H1 (cell line): Measurements from ENCODE around the gene IL1RAPL1. TPM values are rescaled to one million over a fixed set of nuclear protein-coding genes. Genes with fewer than 3 reads are reported as not detected.

Experiments
- CTCF ChIA-PET: fragments of 300-600 bp; sonication (Branson Sonifier 250); formaldehyde crosslinking; loops from one replicate; lab custom pipeline; 2021; ENCODE audit not compliant: partially characterized antibody; lab: Charles Lee
- POLR2A ChIA-PET: fragments of 300-600 bp; sonication (Branson Sonifier 250); formaldehyde crosslinking; loops from one replicate; lab custom pipeline; 2021; ENCODE audit warnings: inconsistent platforms; ENCODE audit not compliant: partially characterized antibody; lab: Charles Lee
- DNase-seq, 2 experiments: peaks; one replicate each; pipeline versions ENCODE4 v3.0.0 to v3.0.0-alpha.2; 2010 to 2022; ENCODE audit warnings: low spot score in 2 of 2, low read depth in 1 of 2, mixed read lengths in 1 of 2
- FAIRE-seq: peaks from 2 replicates; lab custom pipeline; 2011; peaks lifted over from hg19 to GRCh38; lab: Jason Lieb, UNC
- H2AFZ ChIP-seq: 2 replicates; pipeline ENCODE4 v1.8.1; 2012; ENCODE audit warnings: low read length, inconsistent platforms
- H2AK5ac ChIP-seq: 2 replicates; pipeline ENCODE4 v1.6.1; 2013; ENCODE audit warnings: low read depth, low read length
- H2BK120ac ChIP-seq: replicated peaks from 2 replicates; pipeline ENCODE3; 2013; ENCODE audit warnings: low read depth, low read length, inconsistent platforms
- H2BK12ac ChIP-seq: 2 replicates; pipeline ENCODE4 v1.6.1; 2013; ENCODE audit warnings: low read depth, low read length
- H2BK15ac ChIP-seq: 2 replicates; pipeline ENCODE4 v1.6.1; 2013; ENCODE audit warnings: low read length
- H2BK20ac ChIP-seq: 2 replicates; pipeline ENCODE4 v1.6.1; 2013; ENCODE audit warnings: low read length
- H2BK5ac ChIP-seq: 2 replicates; pipeline ENCODE4 v1.6.1; 2013; ENCODE audit warnings: low read depth, low read length
- H3K14ac ChIP-seq: 2 replicates; pipeline ENCODE4 v1.6.1; 2013; ENCODE audit warnings: inconsistent platforms; ENCODE audit not compliant: insufficient read length
- H3K18ac ChIP-seq: 2 replicates; pipeline ENCODE4 v1.6.1; 2013; ENCODE audit warnings: low read length; ENCODE audit errors: extremely low read depth
- H3K23ac ChIP-seq: 2 replicates; pipeline ENCODE4 v1.6.1; 2013; ENCODE audit warnings: inconsistent platforms; ENCODE audit not compliant: insufficient read length
- H3K23me2 ChIP-seq: 2 replicates; pipeline ENCODE4 v1.6.1; 2013; ENCODE audit warnings: low read depth, low read length
- H3K27ac ChIP-seq: 2 replicates; pipeline ENCODE4 v1.6.1; 2011; ENCODE audit warnings: low read depth, low read length, inconsistent platforms
- H3K27me3 ChIP-seq, 4 experiments: replicated peaks in 1 of 4; 1 replicate in 1 of 4; 2 replicates in 3 of 4; pipeline versions ENCODE4 v1.6.1 to v1.8.1; 2011 to 2013; ENCODE audit warnings: low read length in 3 of 4, mild to moderate bottlenecking in 3 of 4, inconsistent platforms in 2 of 4, mixed read lengths in 2 of 4, moderate library complexity in 1 of 4; ENCODE audit not compliant: control insufficient read depth in 3 of 4, insufficient read depth in 3 of 4; ENCODE audit errors: extremely low read depth in 1 of 4
- H3K36me3 ChIP-seq, 4 experiments: 2 replicates each; pipeline versions ENCODE4 v1.6.1 to v1.8.1; 2011 to 2013; ENCODE audit warnings: mild to moderate bottlenecking in 4 of 4, low read length in 3 of 4, moderate library complexity in 2 of 4, control low read depth in 1 of 4, inconsistent platforms in 1 of 4; ENCODE audit not compliant: insufficient read depth in 4 of 4, control insufficient read depth in 2 of 4
- H3K4ac ChIP-seq: replicated peaks from 2 replicates; pipeline ENCODE3; 2013; ENCODE audit warnings: low read length, low read depth, mixed read lengths, inconsistent platforms; ENCODE audit not compliant: insufficient read length
- H3K4me1 ChIP-seq, 4 experiments: replicated peaks in 1 of 4; 1 replicate in 1 of 4; 2 replicates in 3 of 4; pipeline versions ENCODE4 v1.6.1 to v1.8.1; 2011 to 2013; ENCODE audit warnings: low read length in 3 of 4, inconsistent platforms in 2 of 4, mixed read lengths in 1 of 4; ENCODE audit not compliant: insufficient read depth in 4 of 4, control insufficient read depth in 3 of 4
- H3K4me2 ChIP-seq, 2 experiments: 2 replicates each; pipeline versions ENCODE4 v1.6.1 to v1.8.1; 2011 to 2013; ENCODE audit warnings: low read depth in 2 of 2, low read length in 2 of 2, control low read depth in 1 of 2, inconsistent platforms in 1 of 2, mild to moderate bottlenecking in 1 of 2; ENCODE audit not compliant: insufficient read depth in 1 of 2
- H3K4me3 ChIP-seq, 4 experiments: fragments of 200-600, 300-600 bp in 1 of 4; sonication (generic), shearing (Covaris generic), sonication (Bioruptor Twin) in 1 of 4; 2 replicates each; pipeline versions ENCODE4 v1.5.1 to v1.8.1; 2011 to 2016; ENCODE audit warnings: low read length in 4 of 4, low read depth in 3 of 4, control low read depth in 2 of 4, inconsistent platforms in 2 of 4, mild to moderate bottlenecking in 2 of 4, mixed read lengths in 1 of 4, moderate library complexity in 1 of 4; ENCODE audit not compliant: insufficient read depth in 2 of 4; ENCODE audit errors: extremely low read depth in 1 of 4
- H3K56ac ChIP-seq: replicated peaks from 2 replicates; pipeline ENCODE3; 2013; ENCODE audit warnings: low read depth, mild to moderate bottlenecking, mixed read lengths, low read length, inconsistent platforms; ENCODE audit not compliant: insufficient read length
- H3K79me1 ChIP-seq: 2 replicates; pipeline ENCODE4 v1.6.1; 2013; ENCODE audit warnings: low read depth, low read length, control low read depth
- H3K79me2 ChIP-seq, 2 experiments: 2 replicates each; pipeline versions ENCODE4 v1.6.1 to v1.8.1; 2012 to 2013; ENCODE audit warnings: low read length in 2 of 2, mild to moderate bottlenecking in 2 of 2, inconsistent platforms in 1 of 2; ENCODE audit not compliant: insufficient read depth in 2 of 2, control insufficient read depth in 1 of 2
- H3K9ac ChIP-seq, 4 experiments: replicated peaks in 1 of 4; 1 replicate in 1 of 4; 2 replicates in 3 of 4; pipeline versions ENCODE4 v1.6.1 to v1.8.1; 2011 to 2013; ENCODE audit warnings: low read depth in 3 of 4, low read length in 3 of 4, control low read depth in 2 of 4, mild to moderate bottlenecking in 2 of 4, moderate library complexity in 2 of 4, inconsistent platforms in 1 of 4; ENCODE audit errors: extremely low read depth in 1 of 4
- H3K9me3 ChIP-seq, 2 experiments: 2 replicates each; pipeline versions ENCODE4 v1.6.1 to v1.8.1; 2012 to 2013; ENCODE audit warnings: mild to moderate bottlenecking in 2 of 2, moderate library complexity in 2 of 2, control low read depth in 1 of 2, inconsistent platforms in 1 of 2, low read depth in 1 of 2, low read length in 1 of 2, mixed read lengths in 1 of 2; ENCODE audit not compliant: insufficient read depth in 2 of 2
- H4K20me1 ChIP-seq, 2 experiments: replicated peaks in 1 of 2; 2 replicates each; pipeline versions ENCODE3 to v1.8.1; 2011 to 2013; ENCODE audit warnings: inconsistent platforms in 2 of 2, low read length in 2 of 2, mild to moderate bottlenecking in 1 of 2; ENCODE audit not compliant: insufficient read depth in 2 of 2, control insufficient read depth in 1 of 2
- H4K5ac ChIP-seq: 2 replicates; pipeline ENCODE4 v1.6.1; 2013; ENCODE audit warnings: low read length, low read depth, mixed read lengths, inconsistent platforms; ENCODE audit not compliant: insufficient read length
- H4K8ac ChIP-seq: 2 replicates; pipeline ENCODE4 v1.8.0; 2013; ENCODE audit warnings: mild to moderate bottlenecking, moderate library complexity, low read length, inconsistent platforms; ENCODE audit not compliant: insufficient read depth; ENCODE audit errors: extremely low read depth
- H4K91ac ChIP-seq: replicated peaks from 2 replicates; pipeline ENCODE3; 2013; ENCODE audit warnings: low read length, mixed read lengths, inconsistent platforms; ENCODE audit not compliant: insufficient read length
- TAF1 ChIP-seq: IDR thresholded peaks from 2 replicates; pipeline ENCODE4 v1.6.1; 2011; ENCODE audit warnings: mild to moderate bottlenecking, low read depth, low read length
- WGBS, 2 experiments: shearing (Covaris generic) in 1 of 2; methylation state at CpG; one replicate each; pipeline versions ENCODE4 v1.1.6 to v1.1.7; 2013 to 2015; ENCODE audit warnings: low lambda C conversion rate in 2 of 2, mixed read lengths in 2 of 2, inconsistent platforms in 1 of 2, low coverage in 1 of 2, missing lambda C conversion rate in 1 of 2; ENCODE audit not compliant: insufficient replicate concordance in 2 of 2, insufficient coverage in 1 of 2, insufficient read length in 1 of 2; ENCODE audit errors: extremely low coverage in 1 of 2, missing lambda C conversion rate in 1 of 2; 5-methylcytosine and 5-hydroxymethylcytosine counted together
- polyA plus RNA-seq, 7 experiments: library from polyadenylated mRNA; depleted of rRNA in 3 of 7; stranded (reverse) in 5 of 7; unstranded in 2 of 7; fragments of >200 nt in 5 of 7; fragments of 200-250 nt in 2 of 7; gene quantifications; 1 replicate in 5 of 7; 2 replicates in 1 of 7; 4 replicates in 1 of 7; pipeline versions ENCODE4 v1.2.1 to v1.2.3, GENCODE V29; 2011 to 2013; ENCODE audit warnings: missing spikeins in 2 of 7, mixed read lengths in 2 of 7
- total RNA-seq: library from RNA; stranded (reverse); fragmentation: NEBNext Ultra II Directional; extraction: Animal tissue kit (Norgen Biotek cat#: 25700); gene quantifications from 2 replicates; pipeline ENCODE4 v1.2.1, GENCODE V29; 2021

Gene IL1RAPL1
- total and polyA plus RNA-seq, 2 of the 8 experiments (the other 6 are each of a cell fraction or from before 2014, with no cell fraction given), result 0.11 to 0.35 TPM

DNA sequence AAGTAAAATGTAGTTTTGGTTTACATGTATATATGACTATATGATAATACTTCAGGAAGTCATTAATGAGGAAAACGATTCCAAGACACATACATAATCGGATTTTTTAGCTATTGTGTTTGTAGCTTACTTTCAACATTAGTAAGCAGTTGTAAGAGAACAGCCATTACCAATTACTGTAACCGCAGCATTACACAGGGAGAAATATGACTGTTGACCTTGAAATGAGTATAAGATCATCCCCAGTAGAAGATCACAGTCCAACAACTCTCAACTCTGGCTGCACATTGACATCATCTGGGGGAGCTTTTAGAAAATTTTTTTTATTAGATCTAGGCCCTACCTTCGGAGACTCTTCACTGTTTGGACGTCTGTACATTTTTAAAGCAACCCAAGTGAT, 866.1 kb downstream of the IL1RAPL1 start:
- Histone ChIP-seq H3K9ac (no peak overlapping the region), H3K4me2 (no peak overlapping the region), H2AK5ac (no peak overlapping the region), H3K79me2 (no peaks in the 10 kb centered on the region), H2BK5ac (no peak overlapping the region), H3K18ac (no peak overlapping the region), H3K14ac (no peak overlapping the region), H2BK120ac (no peak overlapping the region)
- ChIA-PET POLR2A (no interaction called here), CTCF (no interaction called here)
- no peak for TF ChIP-seq TAF1
- TF ChIP-seq, all 59 proteins: peak for 0
- no peak for FAIRE-seq
- Histone ChIP-seq H2BK12ac (no peak overlapping the region), H3K9me3 (no peaks in the 10 kb centered on the region), H3K27me3 (no peaks in the 10 kb centered on the region), H3K27ac (no peak overlapping the region), H3K56ac (no peak overlapping the region), H2BK15ac (no peak overlapping the region), H3K23ac (no peak overlapping the region), H4K91ac (no peak overlapping the region), H4K20me1 (no peaks in the 10 kb centered on the region), H4K8ac (no peak overlapping the region), H3K79me1 (no peaks in the 10 kb centered on the region), H3K36me3 (no peaks in the 10 kb centered on the region), H2BK20ac (no peak overlapping the region), H3K4me3 (no peak overlapping the region), H3K4me1 (no peaks in the 10 kb centered on the region), H2AFZ (no peak overlapping the region), H3K23me2 (no peaks in the 10 kb centered on the region), H4K5ac (no peak overlapping the region), H3K4ac (no peak overlapping the region)
- 87% methylated on average over 4 of the region's 5 CpGs; no CpG with 5 or more reads in 1 of the 2 experiments for WGBS, 2 experiments
- no peak for DNase-seq
